Adrenal gland (tissue), 5 donors: ENCODE results near the gene KCP.

Source experiments
- POLR2A ChIP-seq, 2 donors: fragments of 450-650 bp; IDR thresholded peaks; one replicate each; pipeline ENCODE4 v1.6.1; 2017; ENCODE audit warnings: antibody characterized with exemption in 2 of 2, mild to moderate bottlenecking in 2 of 2, moderate library complexity in 1 of 2
- TF ChIP-seq, protein P1 (sequence below), 6 experiments: fragments of 450-650 bp in 4 of 6; fragments of 200-600 bp in 2 of 6; sonication (generic) in 1 of 6; IDR thresholded peaks; 1 replicate in 5 of 6; 2 replicates in 1 of 6; pipeline versions ENCODE4 v1.5.1 to v1.8.0; 2016 to 2021; ENCODE audit warnings: antibody characterized with exemption in 6 of 6, mild to moderate bottlenecking in 2 of 6, moderate library complexity in 1 of 6
- donor health status: DM: no; HTN: no; CAD: no.

DNA sequence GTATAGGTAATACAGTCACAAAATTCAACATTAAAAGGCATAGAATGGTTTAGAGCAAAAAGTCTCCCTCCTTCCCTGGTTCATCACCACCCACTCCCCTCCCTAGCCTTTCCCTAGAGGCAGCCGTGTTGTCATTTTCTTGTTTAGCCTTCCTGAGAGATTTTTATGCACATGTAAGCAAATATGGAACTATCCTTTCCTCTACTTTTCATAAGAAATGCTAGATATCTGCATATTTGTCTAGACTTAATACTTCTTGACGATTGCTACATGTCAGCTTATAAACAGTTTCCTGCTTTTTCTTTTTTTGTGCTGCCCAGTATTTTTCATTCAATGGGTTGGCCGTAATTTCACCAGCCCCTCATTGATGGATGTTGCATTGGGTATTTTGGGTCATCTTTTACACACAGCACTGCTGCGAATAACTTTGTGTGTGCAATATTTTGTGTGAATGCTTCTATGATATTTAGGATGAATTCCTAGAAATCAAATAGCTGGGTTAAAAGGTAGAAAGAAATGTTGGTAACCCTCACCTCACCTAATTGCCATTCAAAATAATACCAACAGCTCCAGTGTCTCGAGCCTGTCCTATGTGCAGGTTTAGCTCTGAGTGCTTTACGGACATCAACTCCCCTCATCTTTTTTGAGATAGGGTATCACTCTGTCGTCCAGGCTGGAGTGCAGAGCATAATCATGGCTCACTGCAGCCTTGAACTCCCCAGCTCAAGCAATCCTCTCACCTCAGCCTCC, 34.2 kb upstream of the KCP start:
- no peak for TF ChIP-seq POLR2A (IDR thresholded peaks at IDR 0.05)
- TF ChIP-seq, protein P1, sequence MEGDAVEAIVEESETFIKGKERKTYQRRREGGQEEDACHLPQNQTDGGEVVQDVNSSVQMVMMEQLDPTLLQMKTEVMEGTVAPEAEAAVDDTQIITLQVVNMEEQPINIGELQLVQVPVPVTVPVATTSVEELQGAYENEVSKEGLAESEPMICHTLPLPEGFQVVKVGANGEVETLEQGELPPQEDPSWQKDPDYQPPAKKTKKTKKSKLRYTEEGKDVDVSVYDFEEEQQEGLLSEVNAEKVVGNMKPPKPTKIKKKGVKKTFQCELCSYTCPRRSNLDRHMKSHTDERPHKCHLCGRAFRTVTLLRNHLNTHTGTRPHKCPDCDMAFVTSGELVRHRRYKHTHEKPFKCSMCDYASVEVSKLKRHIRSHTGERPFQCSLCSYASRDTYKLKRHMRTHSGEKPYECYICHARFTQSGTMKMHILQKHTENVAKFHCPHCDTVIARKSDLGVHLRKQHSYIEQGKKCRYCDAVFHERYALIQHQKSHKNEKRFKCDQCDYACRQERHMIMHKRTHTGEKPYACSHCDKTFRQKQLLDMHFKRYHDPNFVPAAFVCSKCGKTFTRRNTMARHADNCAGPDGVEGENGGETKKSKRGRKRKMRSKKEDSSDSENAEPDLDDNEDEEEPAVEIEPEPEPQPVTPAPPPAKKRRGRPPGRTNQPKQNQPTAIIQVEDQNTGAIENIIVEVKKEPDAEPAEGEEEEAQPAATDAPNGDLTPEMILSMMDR (IDR thresholded peaks at IDR 0.05), result no peak
